ENCODE results near the gene FBXO9.

FBXO9 gene

DNA sequence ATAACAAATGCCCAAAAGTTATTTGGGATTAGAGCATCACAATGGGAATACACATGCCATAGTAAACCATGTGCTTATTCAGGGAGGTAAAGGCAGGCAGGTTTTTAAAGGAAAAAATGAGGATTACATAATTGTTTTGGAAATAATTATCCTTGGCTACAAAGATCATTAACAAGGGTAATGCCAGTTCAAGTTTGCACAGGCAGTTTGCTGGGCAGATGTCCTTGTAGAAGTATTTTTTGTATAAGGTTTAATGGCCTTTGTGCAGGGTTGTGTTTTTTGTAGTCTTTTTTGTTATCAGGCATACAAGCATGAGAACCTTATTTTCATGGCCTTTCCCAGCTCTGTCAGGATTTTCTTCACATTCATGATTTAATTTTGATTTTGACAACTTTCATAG, 24.7 kb downstream of the FBXO9 start:
- no peak overlapping the region for H3K4me3 ChIP-seq (ENCODE audit: low read depth, low read length)
- TF ChIP-seq, protein P1, sequence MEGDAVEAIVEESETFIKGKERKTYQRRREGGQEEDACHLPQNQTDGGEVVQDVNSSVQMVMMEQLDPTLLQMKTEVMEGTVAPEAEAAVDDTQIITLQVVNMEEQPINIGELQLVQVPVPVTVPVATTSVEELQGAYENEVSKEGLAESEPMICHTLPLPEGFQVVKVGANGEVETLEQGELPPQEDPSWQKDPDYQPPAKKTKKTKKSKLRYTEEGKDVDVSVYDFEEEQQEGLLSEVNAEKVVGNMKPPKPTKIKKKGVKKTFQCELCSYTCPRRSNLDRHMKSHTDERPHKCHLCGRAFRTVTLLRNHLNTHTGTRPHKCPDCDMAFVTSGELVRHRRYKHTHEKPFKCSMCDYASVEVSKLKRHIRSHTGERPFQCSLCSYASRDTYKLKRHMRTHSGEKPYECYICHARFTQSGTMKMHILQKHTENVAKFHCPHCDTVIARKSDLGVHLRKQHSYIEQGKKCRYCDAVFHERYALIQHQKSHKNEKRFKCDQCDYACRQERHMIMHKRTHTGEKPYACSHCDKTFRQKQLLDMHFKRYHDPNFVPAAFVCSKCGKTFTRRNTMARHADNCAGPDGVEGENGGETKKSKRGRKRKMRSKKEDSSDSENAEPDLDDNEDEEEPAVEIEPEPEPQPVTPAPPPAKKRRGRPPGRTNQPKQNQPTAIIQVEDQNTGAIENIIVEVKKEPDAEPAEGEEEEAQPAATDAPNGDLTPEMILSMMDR (conservative IDR thresholded peaks at IDR 0.05; ENCODE audit: low read depth, low read length): no peak
- DNase-seq (ENCODE audit: low read depth): no peak

DNA sequence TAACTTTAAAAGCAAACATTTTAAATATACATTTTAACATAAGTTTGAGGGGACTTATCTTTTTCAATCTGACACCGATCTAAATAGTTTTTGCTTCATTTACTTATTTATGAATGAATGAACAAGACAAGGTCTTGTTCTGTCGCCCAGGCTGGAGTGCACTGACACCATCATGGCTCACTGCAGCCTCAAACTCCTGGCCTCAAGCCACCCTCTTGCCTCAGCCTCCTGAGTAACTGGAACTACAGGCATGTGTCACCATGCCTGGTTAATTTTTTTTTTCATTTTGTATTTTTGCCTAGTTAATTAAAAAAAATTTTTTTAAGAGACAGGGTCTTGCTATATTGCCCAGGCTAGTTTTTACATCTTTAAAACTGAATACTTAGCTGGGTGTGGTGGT, 25.4 kb downstream of the FBXO9 start:
- TF ChIP-seq, protein P1 (conservative IDR thresholded peaks at IDR 0.05; ENCODE audit: low read depth, low read length): no peak
- no peak for DNase-seq (ENCODE audit: low read depth)
- no peak overlapping the region for H3K4me3 ChIP-seq (ENCODE audit: low read depth, low read length)

DNA sequence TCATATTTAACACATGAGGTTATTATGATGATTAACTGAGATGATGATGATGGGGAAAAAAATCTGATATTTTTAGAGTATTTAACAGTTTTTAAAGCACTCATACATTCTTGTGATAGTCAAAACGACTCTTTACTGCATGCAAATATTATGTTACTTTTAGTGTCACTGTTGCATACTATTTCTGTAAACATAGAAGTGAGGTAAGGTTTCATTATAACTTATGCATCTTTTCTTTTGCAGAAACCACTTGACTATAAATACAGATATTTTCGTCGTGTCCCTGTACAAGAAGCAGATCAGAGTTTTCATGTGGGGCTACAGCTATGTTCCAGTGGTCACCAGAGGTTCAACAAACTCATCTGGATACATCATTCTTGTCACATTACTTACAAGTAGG, 30.1 kb downstream of the FBXO9 start:
- DNase-seq (ENCODE audit: low read depth): no peak
- no peak overlapping the region for H3K4me3 ChIP-seq (ENCODE audit: low read depth, low read length)
- TF ChIP-seq, protein P1 (conservative IDR thresholded peaks at IDR 0.05; ENCODE audit: low read depth, low read length): no peak

DNA sequence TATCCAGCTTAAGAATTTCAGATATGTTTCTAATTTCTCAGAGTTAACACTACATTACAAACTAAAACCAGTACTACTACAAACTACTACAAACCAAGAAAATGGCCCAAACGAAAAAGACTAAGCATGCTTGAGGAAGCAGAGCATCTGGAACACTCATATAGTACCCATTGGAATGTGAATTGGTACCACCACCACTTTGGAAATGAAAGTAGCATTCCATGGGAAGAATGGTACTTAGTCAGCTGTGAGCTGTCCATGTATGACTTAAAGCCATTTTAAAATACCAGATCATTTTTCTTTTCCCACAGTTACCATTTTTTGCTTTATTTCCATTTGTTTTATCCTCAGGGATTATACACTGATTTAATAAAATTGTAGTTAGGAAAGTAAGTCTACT, 30.5 kb downstream of the FBXO9 start:
- TF ChIP-seq, protein P1 (conservative IDR thresholded peaks at IDR 0.05; ENCODE audit: low read depth, low read length): no peak
- no peak overlapping the region for H3K4me3 ChIP-seq (ENCODE audit: low read depth, low read length)
- DNase-seq (ENCODE audit: low read depth): no peak

DNA sequence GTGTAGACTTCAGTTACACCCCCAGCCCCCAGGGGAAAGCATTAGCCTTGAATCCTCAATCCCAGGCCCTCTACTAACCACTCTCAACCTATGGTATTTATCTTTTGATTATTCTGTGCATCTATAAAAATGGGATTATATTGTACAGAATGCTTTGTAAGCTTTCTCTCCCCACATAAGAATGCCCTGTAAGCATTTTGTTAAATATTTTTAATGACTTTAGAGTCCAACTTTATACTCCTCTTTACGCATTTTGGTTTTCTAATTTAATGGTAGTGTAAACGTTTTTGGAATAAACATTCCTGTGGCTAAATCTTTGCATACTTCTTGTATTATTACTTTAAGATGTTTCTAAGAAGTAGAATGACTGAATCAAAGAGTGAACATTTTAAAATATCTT, 35.4 kb downstream of the FBXO9 start:
- TF ChIP-seq, protein P1 (conservative IDR thresholded peaks at IDR 0.05; ENCODE audit: low read depth, low read length): no peak
- DNase-seq (ENCODE audit: low read depth): no peak
- H3K4me3 ChIP-seq (ENCODE audit: low read depth, low read length): no peak overlapping the region

DNA sequence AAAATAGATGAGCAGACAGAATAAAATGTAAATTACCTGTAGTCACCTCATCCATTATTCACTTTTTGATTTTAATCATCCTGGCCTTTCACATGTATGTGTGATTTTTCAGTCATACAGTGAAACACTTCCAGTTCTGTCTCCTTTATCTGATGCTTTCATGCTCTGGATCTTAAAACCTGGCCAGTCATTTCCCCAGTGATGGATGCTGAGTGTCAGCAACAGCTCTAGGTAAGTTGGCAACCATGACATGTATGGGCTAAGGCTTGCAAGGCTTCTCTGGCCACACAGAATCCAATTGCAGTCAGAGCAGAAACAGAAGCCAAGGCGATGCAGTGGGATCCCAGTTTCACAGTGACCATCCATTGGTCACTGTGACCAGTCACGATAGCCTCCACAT, 35.8 kb downstream of the FBXO9 start:
- no peak overlapping the region for H3K4me3 ChIP-seq (ENCODE audit: low read depth, low read length)
- DNase-seq (ENCODE audit: low read depth): no peak
- TF ChIP-seq, protein P1 (conservative IDR thresholded peaks at IDR 0.05; ENCODE audit: low read depth, low read length): no peak

DNA sequence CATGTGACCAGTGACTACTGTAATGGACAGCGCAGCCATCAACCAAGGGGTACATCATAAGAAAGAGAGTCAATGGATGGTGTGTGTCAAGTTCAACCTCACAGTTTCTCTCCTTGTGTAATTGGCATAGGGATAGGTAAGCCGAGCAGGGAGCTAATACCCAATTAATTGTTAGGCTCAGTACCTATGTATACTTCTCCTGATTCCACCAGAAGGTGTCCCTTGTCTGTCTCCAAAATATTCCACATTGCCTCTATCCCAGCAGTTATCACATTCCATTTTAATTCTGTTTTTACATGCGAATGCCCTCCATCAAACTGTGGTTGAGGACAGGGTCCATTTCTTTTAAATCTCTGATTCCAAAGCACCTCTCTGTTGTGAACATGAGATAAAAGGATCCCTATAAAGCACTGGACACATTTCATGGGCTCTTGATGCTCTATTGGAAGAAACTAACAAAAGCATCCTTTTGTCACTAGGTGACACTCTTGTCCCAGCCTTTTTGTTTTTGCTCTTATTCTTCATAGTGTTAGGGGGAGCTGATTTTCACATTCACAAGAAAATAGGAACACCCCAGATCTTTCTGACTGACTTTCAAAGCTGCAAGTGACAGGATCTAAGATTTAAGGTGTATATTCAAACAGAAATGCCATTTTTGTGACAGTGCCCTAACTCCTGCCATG, 38.9 kb downstream of the FBXO9 start:
- DNase-seq (ENCODE audit: low read depth): peak; percentile 13
- no peak overlapping the region for H3K4me3 ChIP-seq (ENCODE audit: low read depth, low read length)
- TF ChIP-seq, protein P1 (conservative IDR thresholded peaks at IDR 0.05; ENCODE audit: low read depth, low read length): no peak

Data from choroid plexus epithelial cell (primary cell).